HepG2 (cell line): ENCODE results near the gene PPRC1. TPM values are rescaled to one million over a fixed set of nuclear protein-coding genes. Genes with fewer than 3 reads are reported as not detected.
A peak's percentile ranks its signal among the peaks of the same experiment; 100 is the strongest.

ENCODE experiments used
- EHMT2 ChIP-seq: fragments of 200-600 bp; sonication (generic); IDR thresholded peaks from 2 replicates; pipeline ENCODE4 v1.7.0; 2017; ENCODE audit warnings: antibody characterized with exemption, low read depth, low read length, borderline replicate concordance
- HOXA7 ChIP-seq: sonication (generic); formaldehyde crosslinking; IDR thresholded peaks from 2 replicates; pipeline ENCODE4 v1.8.1; 2022; ENCODE audit warnings: mild to moderate bottlenecking, missing genetic modification reagents, moderate library complexity
- NONO ChIP-seq, 2 experiments: fragments of 450-650 bp in 1 of 2; sonication (generic) in 1 of 2; formaldehyde crosslinking in 1 of 2; IDR thresholded peaks in 1 of 2; conservative IDR thresholded peaks in 1 of 2; 2 replicates each; pipeline versions ENCODE4 v1.6.1 to v1.8.0; 2017 to 2022; ENCODE audit warnings: mild to moderate bottlenecking in 1 of 2, missing genetic modification reagents in 1 of 2, moderate library complexity in 1 of 2
- POLR2A ChIP-seq, 2 experiments: IDR thresholded peaks; 2 replicates each; pipeline ENCODE4 v1.6.1; 2011; ENCODE audit warnings: low read depth in 2 of 2, low read length in 2 of 2, mild to moderate bottlenecking in 1 of 2, moderate library complexity in 1 of 2; ENCODE audit not compliant: insufficient read depth in 1 of 2
- RBM39 ChIP-seq: fragments of 200-400 bp; formaldehyde crosslinking; IDR thresholded peaks from one replicate; pipeline ENCODE4 v1.6.1; 2018; ENCODE audit warnings: antibody characterized with exemption, mild to moderate bottlenecking, low read depth, low read length; ENCODE audit not compliant: poor library complexity, severe bottlenecking
- SOX6 ChIP-seq, 2 experiments: fragments of 450-650 bp in 1 of 2; sonication (generic) in 1 of 2; formaldehyde crosslinking in 1 of 2; IDR thresholded peaks; 2 replicates each; pipeline versions ENCODE4 v1.4.0 to v1.6.1; 2017 to 2020; ENCODE audit warnings: antibody characterized with exemption in 1 of 2, mild to moderate bottlenecking in 1 of 2, missing genetic modification reagents in 1 of 2
- TGIF2 ChIP-seq: IDR thresholded peaks from 2 replicates; pipeline ENCODE4 v1.6.1; 2016; ENCODE audit warnings: control low read depth, missing compliant biosample characterization
- XRCC5 ChIP-seq: fragments of 200-400 bp; formaldehyde crosslinking; optimal IDR thresholded peaks from 2 replicates; pipeline ENCODE3; 2017; ENCODE audit warnings: mild to moderate bottlenecking, low read length
- ZBTB20 ChIP-seq: sonication (generic); formaldehyde crosslinking; IDR thresholded peaks from 2 replicates; pipeline ENCODE4 v1.8.1; 2023; ENCODE audit warnings: missing genetic modification reagents, low read depth, mild to moderate bottlenecking, borderline replicate concordance
- ZNF230 ChIP-seq: sonication (generic); formaldehyde crosslinking; IDR thresholded peaks from 2 replicates; pipeline ENCODE4 v1.4.0; 2020; ENCODE audit warnings: mild to moderate bottlenecking, missing genetic modification reagents
- ZNF292 ChIP-seq: sonication (generic); formaldehyde crosslinking; IDR thresholded peaks from 2 replicates; pipeline ENCODE4 v1.8.1; 2022; ENCODE audit warnings: mild to moderate bottlenecking, low read depth, missing genetic modification reagents, borderline replicate concordance
- ZNF530 ChIP-seq: sonication (generic); formaldehyde crosslinking; IDR thresholded peaks from 2 replicates; pipeline ENCODE4 v1.5.0; 2020; ENCODE audit warnings: low read depth, mild to moderate bottlenecking, missing genetic modification reagents
- ZNF547 ChIP-seq: sonication (generic); formaldehyde crosslinking; IDR thresholded peaks from 2 replicates; pipeline ENCODE4 v1.5.1; 2020; ENCODE audit warnings: mild to moderate bottlenecking, missing genetic modification reagents
- ZNF569 ChIP-seq: sonication (generic); formaldehyde crosslinking; IDR thresholded peaks from 2 replicates; pipeline ENCODE4 v1.5.0; 2020; ENCODE audit warnings: mild to moderate bottlenecking, missing genetic modification reagents, moderate library complexity, borderline replicate concordance
- ZNF607 ChIP-seq: sonication (generic); formaldehyde crosslinking; IDR thresholded peaks from 2 replicates; pipeline ENCODE4 v1.5.1; 2020; ENCODE audit warnings: missing genetic modification reagents, mild to moderate bottlenecking, borderline replicate concordance
- ZNF782 ChIP-seq: sonication (generic); formaldehyde crosslinking; IDR thresholded peaks from 2 replicates; pipeline ENCODE4 v1.4.0; 2020; ENCODE audit warnings: missing genetic modification reagents, mild to moderate bottlenecking, borderline replicate concordance
- polyA plus RNA-seq, 8 experiments: library from polyadenylated mRNA; depleted of rRNA in 3 of 8; stranded (reverse) in 7 of 8; unstranded in 1 of 8; fragments of >200 nt; fragmentation: Illumina TruSeq in 4 of 8; extraction: Trizol in 4 of 8; gene quantifications; 2 replicates each; pipeline versions ENCODE4 v1.2.1 to v1.2.3, GENCODE V29; 2011 to 2016; ENCODE audit warnings: low read depth in 4 of 8, missing spikeins in 1 of 8, mixed read lengths in 1 of 8; ENCODE audit not compliant: insufficient read depth in 1 of 8
- total RNA-seq, 5 experiments: library from RNA; depleted of rRNA; stranded (reverse); fragments of >200 nt; fragmentation: Illumina TruSeq; extraction: Trizol; gene quantifications; 2 replicates each; pipeline ENCODE4 v1.2.3, GENCODE V29; 2016; ENCODE audit warnings: low read depth in 1 of 5
- TF ChIP-seq, protein P1 (sequence below): sonication (generic); formaldehyde crosslinking; conservative IDR thresholded peaks from 2 replicates; pipeline ENCODE4 v1.4.0; 2020; ENCODE audit warnings: missing genetic modification reagents
- TF ChIP-seq, protein P2 (sequence below): sonication (generic); formaldehyde crosslinking; IDR thresholded peaks from 2 replicates; pipeline ENCODE4 v1.9.0; 2022; ENCODE audit warnings: missing genetic modification reagents, mild to moderate bottlenecking, borderline replicate concordance

Gene PPRC1
- total and polyA plus RNA-seq, 2 of the 13 experiments (the other 11 are each of a cell fraction or from before 2014, with no cell fraction given): 18.7 to 24.2 TPM

DNA sequence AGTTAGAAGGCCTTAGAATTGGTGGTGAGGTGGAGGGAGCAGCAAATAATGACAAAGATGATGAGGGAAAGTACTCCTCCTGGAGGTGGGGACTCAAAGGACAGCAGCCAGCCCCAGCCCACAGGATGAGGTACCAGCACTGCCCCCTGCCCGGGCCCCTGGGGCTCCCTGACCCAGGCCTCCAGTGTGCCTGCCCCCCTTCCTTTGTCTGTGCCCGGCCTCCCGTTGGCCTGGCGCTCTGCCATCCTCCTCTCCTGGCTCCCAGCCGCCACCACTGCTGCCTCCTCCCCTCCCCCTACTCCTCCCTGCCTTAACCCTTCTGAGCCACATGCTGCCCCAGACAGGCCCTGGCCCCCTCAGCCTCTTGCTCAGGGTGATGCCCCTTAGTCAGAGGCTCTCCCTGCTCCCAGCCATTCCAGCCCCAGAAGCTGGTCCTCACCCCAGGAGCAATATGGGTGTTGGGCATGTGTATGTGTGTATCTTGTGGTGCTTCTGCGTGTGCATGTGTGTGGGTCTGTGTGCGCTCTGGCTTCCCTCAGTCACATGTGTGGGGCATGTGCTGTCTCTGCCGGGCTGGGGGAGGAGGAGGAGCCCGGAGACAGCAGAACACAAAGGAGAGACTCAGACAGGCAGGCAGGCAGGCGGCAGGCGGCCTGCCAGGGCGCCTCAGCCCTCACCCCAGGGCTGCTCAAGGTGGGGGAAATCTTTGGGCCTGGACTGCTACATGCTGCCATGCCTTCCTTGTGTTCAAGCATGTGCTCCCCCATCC is 15.3 kb upstream of the PPRC1 start (continued):
- TF ChIP-seq ZNF569 (no peak), ZNF607 (CRISPR knock-in tag) (no peak), ZNF292 (CRISPR knock-in tag) (peak; percentile 57), XRCC5 (peak; percentile 58), NONO (IDR thresholded peaks at IDR 0.05) (no peak), NONO (CRISPR knock-in tag; conservative IDR thresholded peaks at IDR 0.05) (no peak), ZNF230 (CRISPR knock-in tag) (no peak), POLR2A (IDR thresholded peaks at IDR 0.05; ENCODE audit: insufficient read depth in 1 of 2, low read depth in 2 of 2, low read length in 2 of 2) (no peak), ZNF782 (CRISPR knock-in tag) (no peak), TGIF2 (CRISPR knock-in tag) (no peak; the same call in 1 of the 2 replicates), SOX6 (IDR thresholded peaks at IDR 0.05) (no peak), SOX6 (CRISPR knock-in tag; IDR thresholded peaks at IDR 0.05) (peak; percentile 51; the same call in 1 of the 2 replicates), ZBTB20 (CRISPR knock-in tag) (no peak), RBM39 (peak; percentile 92), ZNF547 (CRISPR knock-in tag) (no peak), HOXA7 (CRISPR knock-in tag) (no peak), ZNF530 (CRISPR knock-in tag) (no peak), EHMT2 (no peak)
- TF ChIP-seq, protein P1, sequence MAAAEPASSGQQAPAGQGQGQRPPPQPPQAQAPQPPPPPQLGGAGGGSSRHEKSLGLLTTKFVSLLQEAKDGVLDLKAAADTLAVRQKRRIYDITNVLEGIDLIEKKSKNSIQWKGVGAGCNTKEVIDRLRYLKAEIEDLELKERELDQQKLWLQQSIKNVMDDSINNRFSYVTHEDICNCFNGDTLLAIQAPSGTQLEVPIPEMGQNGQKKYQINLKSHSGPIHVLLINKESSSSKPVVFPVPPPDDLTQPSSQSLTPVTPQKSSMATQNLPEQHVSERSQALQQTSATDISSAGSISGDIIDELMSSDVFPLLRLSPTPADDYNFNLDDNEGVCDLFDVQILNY: no peak
- TF ChIP-seq, protein P2, sequence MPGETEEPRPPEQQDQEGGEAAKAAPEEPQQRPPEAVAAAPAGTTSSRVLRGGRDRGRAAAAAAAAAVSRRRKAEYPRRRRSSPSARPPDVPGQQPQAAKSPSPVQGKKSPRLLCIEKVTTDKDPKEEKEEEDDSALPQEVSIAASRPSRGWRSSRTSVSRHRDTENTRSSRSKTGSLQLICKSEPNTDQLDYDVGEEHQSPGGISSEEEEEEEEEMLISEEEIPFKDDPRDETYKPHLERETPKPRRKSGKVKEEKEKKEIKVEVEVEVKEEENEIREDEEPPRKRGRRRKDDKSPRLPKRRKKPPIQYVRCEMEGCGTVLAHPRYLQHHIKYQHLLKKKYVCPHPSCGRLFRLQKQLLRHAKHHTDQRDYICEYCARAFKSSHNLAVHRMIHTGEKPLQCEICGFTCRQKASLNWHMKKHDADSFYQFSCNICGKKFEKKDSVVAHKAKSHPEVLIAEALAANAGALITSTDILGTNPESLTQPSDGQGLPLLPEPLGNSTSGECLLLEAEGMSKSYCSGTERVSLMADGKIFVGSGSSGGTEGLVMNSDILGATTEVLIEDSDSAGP (CRISPR knock-in tag): peak; percentile 67
